Limb (tissue), 2 donors: ENCODE data around the gene TMEM266.
"Not testable (repeated sequence)": the region's sequence is repeated elsewhere in the genome, so short reads cannot be mapped to it uniquely, and the experiment has no call there.

Experiments
- DNase-seq, 2 donors: peaks; one replicate each; pipeline ENCODE4 v3.0.0-alpha.2; 2016; ENCODE audit errors: extremely low spot score in 2 of 2

TMEM266 gene, protein sequence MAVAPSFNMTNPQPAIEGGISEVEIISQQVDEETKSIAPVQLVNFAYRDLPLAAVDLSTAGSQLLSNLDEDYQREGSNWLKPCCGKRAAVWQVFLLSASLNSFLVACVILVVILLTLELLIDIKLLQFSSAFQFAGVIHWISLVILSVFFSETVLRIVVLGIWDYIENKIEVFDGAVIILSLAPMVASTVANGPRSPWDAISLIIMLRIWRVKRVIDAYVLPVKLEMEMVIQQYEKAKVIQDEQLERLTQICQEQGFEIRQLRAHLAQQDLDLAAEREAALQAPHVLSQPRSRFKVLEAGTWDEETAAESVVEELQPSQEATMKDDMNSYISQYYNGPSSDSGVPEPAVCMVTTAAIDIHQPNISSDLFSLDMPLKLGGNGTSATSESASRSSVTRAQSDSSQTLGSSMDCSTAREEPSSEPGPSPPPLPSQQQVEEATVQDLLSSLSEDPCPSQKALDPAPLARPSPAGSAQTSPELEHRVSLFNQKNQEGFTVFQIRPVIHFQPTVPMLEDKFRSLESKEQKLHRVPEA

DNA sequence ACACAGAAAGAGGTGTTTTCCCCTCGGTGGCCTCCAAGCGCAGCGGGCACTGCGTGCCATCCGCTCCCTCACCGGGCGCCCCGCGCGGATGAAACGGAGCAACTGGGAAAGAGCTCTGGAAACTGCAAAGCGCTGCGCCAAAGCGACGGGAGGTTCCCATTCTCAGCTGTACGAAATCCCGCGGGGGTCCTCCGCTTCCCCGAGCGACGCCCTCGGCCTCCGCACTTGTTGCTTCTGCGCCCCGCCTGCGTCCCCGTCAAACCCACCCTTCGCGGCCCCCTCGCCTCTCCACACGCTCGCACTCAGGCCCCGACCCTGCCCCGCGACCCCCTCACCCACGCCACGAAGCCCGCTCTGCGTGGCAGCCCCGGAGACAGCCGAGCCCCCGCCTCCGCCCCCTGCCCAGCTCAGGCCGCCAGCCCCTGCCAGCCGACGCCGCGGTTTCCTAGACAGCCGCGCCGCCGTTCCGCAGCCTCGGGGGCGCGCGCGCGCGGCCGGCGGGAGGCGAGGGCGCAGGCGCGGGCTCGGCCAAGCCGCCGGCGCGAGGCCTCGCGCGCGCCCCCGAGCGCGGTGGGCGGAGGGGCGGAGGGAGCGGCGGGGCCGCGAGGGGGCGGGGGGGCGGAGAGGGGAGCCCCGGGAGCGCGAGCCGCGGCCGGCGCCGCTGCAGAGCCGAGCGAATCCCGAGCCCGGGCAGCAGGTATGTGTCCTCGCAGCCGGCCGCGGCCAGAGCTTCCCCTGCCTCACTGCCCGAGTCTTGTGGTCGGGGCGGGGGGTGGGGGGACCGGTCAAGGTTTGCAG, at the start of gene TMEM266:
TSS of gene TMEM266 (plus strand) at position 666 of the 798 bp plus-strand sequence. CDS start 74,279 bp downstream, outside the sequence.
- DNase-seq, result peak; percentile 56 to 83

DNA sequence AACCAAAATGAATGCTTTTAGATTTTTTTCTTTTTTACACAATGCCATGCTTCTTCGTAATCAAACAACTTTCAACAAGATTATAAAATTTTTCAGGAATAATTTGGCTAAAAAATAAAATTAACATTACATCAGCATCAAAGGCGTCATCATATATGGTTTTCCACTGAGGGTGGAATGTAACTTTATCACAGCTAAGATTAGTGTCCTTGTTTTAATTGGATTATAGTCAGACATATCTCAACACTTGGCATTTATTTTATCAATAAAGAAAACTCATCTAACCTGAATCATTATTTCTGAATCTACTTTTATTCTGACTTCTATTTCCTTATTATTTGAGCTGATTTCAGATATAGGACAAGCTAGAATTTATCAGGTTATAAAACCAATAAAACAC, 49.2 kb upstream of the TMEM266 start:
- no peak for DNase-seq

DNA sequence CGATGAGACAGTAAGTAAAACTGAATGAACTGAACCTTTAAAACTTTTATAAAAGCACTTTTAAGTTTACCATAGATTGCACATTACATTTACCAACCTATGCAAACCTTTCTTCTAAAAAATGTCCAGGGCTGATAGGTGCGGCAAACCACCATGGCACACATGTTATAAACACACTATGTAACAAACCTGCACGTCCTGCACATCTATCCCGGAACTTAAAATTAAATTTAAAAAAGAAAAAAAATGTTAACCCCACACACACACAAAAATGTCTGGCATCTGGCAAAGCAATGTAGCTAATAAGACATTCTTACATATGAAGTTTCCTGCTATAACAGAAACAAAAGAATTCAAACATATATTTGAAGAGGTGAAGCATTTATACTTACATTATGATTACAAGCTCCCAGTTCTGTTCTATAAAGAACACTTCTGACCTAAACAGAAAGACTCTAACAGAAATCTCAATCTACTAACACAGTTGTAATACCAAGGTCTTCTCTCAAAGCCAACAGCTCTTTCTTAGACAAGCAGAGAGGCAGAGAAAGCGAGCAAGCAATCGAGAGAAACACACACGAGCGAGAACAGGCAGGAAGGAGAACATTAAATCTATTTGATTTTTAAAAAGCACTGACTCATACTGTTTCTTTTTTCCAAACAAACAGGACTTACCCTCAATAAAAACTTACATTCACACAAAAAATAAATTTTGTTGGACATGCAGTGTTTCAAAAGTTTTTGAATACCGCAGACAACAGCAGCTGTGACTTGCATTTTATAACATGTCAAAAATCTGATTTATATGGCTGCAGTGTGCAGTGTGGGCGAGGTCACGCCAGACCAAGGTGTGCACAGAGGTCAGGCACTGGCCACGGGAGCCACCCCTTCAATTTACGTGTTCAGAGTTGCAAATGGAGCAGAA, 47.9 kb upstream of the TMEM266 start, which contains the start of gene NRG4:
TSS of gene NRG4 (minus strand) at position 798 of the 925 bp plus-strand sequence. CDS start 1,194 bp downstream, outside the sequence.
- DNase-seq, result peak in 1 of 2 donors; percentile 5

DNA sequence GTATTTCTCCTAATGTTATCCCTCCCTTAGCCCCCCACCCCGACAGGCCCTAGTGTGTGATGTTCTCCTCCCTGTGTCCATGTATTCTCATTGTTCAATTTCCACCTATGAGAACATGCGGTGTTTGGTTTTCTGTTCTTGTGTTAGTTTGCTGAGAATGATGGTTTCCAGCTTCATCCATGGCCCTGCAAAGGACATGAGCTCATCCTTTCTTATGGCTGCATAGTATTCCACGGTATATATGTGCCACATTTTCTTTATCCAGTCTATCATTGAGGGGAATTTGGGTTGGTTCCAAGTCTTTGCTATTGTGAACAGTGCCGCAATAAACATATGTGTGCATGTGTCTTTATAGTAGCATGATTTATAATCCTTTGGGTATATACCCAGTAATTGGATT, 46.3 kb upstream of the TMEM266 start:
- DNase-seq, result not testable (repeated sequence)

DNA sequence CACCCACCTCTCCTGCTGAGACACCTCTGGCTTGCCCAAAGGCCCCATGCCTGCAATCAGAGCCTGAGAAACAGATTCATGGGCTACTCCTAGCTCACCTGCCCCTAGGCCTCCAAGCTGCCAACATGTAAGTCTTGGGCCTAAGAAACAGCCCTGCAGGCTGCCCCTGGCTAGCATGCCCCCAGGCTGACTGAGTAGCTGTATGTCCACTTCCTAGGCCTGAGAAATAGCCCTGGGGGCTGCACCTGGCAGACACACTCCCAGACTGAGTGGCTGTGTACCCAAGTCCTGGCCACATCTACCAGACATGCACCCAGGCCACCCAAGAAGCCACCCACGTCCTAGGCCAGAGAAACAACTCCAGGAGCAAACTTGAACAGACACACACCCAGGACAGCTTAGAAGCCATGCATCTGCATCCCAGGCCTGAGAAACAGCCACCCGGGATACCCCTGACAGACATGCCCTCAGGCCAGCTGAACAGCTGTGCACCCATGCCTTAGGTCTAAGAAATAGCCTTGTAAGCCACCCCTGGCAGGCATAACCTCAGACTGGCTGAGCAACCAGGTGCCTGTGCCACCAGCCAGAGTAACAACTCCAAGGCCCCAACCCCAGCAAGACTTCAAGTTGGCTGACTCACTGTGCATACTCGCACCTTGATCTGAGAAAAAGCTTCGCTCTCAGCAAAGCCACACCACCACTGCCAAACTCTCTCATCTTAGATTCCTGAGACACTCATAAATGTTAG, 35.6 kb upstream of the TMEM266 start:
- no peak for DNase-seq

DNA sequence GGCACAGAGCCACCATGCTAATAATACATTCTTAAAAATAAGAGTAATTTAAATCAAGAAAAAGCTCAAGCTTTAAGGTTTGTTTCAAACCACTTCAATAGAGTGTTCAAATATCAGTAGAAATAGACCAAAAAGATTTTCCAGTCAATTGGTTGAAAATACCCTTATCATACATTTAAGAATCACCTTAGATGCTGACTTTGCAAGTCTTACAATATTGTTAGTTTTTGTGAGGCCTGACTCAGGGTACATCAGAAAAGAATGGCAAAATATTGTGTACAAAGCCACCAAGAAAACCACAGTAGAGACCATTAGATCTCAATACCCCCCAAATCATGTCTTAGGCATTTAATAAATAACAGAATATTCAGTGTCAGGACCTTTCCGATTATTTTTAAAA, 27.7 kb upstream of the TMEM266 start:
- no peak for DNase-seq

DNA sequence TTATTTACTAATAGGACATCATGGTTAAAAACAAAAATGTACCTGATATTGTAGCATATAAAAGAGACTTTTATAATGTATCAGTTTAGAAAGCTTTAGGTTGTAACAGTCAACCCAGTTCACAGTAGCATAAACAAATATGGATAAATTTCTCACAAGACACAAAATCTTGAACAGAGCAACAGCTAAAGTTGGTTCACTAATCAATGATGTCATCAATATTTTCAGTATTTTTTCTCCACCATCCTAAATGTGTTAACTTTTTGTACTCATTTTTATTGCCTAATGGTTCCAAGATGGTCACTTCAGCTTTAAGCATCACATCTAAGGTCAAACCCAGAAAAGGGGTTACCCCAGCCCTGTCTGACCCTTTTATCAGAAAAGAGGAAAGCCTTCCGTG, 26.3 kb upstream of the TMEM266 start:
- no peak for DNase-seq

DNA sequence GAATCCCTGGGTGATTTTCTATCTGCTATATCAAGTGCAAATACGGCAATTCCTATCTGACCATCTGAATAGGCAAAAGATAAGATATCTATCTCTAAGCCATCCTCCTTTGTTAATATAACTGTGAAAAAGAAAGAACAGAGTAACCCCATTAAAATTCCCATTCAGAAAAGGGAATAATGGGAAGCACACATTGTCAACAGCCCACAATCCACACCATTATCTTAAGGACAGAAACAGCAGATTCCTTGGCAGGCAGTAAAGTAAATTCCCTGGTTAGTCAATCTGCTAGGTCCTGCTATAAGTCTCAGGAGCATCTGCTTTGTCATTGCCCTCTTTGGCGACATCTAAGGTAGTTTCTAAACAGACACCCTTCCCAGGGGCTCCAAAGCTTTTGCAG, 25.7 kb upstream of the TMEM266 start:
- DNase-seq, result no peak

DNA sequence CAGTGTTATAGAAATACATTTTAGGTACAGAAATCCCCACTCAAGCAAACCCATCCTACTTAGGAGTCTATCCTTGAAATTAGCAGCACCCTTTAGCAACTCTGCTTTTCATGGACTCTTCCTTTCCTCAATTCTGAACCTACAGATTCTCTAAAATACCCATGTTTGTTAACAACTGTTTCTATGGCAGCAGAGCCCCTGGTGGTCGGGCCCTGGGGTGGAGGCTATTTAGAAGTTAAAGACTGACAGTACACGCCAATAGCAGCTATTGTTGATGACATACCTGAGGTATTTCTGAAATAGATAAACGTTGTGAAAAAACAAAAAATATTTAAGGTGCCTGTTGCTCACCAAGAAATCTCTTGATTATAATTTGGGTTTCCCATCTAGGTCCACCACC, 24.2 kb upstream of the TMEM266 start:
- DNase-seq, result no peak

DNA sequence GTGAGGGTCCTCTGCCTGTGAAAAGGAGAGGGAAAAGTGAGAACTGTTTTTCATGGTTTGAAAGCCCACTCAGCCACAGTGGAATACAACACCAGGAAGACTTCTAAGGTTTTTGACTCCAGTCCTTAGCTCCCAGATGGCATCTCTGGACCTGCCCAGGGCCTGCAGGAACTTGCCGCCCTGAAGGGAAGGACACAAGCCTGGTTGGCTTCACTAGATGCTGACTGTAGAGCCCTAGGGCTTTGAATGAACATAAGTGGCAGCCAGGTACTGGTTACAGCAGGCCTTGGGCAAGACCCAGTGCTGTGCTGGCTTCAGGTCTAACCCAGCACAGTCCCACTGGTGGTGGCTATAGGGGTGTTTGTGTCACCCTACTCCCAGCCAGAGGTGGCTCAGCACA, 21.3 kb upstream of the TMEM266 start:
- DNase-seq, result no peak

DNA sequence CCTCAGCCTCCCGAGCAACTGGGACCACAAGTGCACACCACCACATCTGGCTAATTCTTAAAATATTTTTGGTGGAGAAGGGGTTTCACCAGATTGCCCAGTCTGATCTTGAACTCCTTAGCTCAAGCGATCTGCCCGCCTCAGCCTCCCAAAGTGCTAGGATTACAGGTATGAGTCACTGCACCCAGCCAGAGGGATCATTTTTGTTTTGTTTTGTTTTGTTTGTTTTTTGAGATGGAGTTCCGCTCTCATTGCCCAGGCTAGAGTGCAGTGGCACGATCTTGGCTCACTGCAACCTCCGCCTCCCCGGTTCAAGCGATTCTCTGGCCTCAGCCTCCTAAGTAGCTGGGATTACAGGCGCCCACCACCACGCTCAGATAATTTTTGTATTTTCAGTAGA, 5.6 kb upstream of the TMEM266 start:
- not testable (repeated sequence) for DNase-seq

DNA sequence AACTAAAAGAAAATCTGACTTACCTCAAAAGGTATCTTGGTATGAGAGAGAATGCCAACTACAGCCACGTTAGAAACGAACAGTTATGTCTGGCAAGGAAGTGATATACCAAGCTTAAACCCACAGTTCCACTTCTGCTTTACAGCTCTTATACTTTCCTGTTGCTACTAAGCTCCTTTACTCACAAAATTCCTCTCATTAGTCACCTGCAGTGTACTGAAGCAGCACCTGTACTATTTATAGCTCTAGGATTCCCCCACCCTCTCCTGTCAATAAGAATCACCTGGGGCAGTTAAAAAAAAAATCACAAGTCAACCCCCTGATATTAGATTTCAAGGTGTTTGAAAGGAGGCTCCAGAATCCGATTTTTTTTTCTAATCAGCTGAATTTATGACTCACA, 2.9 kb upstream of the TMEM266 start:
- DNase-seq, result no peak

DNA sequence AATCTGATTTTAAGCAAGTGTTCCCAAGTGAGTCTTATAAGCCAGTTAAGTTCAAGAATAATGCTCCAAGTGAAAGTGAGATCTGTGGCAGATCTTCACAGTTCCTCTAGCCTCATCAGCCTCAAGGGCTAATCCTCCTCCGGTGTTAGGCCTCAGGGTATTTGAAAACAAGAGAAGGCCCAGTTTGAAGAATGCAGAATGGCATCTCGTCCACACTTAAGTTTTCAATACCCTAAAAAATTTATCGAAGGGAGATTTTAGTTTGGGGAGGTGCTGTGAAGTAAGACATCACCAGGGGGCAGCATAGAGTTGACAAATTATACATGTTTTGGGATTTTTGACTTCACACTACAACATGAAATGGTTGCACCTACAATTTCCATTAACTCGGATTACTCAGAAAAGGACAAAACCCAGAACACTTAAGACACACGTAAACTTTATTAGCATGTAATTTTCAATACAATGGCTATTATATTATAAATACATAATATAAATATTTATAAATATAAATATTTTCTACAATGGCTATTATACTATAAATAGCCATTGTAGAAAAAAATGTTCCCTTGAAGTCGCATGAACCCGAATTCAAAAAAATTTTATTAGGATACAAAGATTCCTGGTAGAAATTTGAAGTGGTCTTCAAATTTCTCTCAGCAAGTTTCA, 2.3 kb upstream of the TMEM266 start:
- peak; percentile 52 to 63 for DNase-seq

DNA sequence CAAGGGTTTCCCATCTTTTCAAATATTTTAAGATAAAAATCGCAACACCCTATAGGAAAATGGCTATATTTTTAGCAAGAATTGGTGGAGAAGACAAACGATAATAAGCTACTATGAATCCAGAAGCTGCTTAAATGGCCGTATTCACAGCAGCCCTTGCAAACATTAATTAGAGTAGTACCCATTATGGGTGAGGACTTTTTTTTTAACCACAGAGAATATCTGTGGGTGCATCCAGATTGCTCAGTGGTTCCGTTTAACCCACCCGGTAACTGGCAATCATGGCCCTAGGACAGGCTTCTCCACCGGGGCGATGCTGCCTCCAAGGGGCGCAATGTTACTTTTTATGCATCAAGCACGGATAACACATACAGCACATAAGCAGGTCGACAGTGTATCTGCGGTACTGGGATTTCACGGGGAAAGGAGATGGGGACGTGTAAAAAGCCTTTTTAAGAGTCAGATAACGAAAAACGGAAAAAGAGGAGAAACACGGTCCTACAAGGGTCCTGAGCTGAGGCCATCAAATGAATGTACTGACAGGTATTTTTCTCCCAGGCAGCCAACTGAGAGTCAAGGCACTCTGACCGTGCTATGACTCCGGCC, 968 bp upstream of the TMEM266 start:
- no peak for DNase-seq

DNA sequence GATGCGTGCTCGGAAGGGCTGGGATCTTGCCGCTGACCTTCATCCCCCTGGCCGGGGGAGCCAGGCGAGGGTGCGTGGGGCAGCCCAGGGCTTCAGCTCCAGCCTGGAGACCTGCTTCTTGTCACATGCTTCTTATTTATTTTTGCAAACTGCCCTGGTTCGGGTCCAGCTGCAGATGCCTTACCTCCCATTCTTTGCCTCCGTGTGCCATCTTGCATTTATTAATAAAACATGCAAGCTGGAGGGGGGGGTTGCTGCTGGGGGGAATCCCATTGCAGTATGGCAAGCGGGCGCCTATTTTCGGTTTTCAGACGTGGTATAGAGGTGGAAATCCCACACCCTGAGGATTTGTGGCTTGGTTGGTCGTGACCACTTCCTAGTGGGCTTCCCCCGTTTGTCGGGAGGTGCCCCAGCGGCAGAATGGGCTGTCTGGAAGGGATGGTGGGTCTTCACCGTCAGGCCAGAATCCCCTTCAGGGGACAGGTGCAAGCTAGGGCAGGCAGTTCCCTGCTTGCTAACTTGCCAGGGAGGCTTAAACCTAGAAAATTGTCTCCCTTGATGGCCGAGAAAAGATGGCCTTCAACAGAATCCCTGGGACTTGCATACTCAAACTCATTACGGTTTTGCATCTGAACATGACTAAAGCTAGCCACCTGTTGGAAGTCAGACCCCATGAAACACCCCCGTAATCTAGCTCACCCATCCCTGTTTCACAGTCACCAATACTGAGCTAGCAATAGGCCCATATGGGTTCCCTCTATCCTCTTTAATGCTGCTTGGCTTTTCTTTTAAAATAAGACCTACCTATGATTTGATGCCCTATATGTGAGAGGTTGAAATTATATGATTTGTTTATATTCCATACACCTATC, 569 bp downstream of the TMEM266 start:
- DNase-seq, result no peak

DNA sequence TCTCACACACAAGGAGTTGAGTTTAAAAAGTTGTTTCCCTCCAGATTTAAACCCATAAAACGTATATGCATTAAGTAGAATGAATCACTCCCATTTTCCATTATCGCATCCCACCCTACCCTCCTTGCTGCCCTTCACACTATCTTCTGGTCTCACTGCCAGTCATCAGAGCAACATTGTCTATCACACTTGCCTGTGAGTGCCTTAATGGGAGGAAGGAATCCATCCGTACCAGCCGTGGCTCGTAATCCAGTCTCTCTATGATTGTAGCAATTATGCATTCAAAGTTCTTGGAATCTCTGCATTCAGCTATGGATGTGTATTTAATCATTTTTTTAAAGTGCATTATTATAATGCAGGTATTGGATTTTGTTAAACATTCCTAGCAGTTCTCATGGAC, 1.9 kb downstream of the TMEM266 start:
- no peak for DNase-seq

DNA sequence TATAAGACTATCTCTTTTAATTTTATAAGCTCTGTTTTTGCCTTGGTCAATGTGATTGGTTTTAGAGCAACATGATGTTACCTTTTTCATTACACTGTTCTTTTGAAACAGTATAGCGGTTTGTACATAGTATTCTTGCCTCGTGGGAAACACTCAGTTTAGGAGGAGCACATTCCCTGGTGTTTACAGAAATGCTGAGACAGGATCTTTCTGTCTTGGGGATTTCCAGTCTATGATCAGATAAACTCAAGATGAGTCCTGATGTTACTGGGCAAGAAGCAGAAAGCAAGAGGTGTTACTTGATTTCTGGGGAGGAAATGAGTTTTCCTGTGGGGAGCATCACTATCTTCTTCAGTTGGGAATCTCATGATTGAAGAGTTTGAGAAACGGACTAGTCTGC, 2.5 kb downstream of the TMEM266 start:
- no peak for DNase-seq

DNA sequence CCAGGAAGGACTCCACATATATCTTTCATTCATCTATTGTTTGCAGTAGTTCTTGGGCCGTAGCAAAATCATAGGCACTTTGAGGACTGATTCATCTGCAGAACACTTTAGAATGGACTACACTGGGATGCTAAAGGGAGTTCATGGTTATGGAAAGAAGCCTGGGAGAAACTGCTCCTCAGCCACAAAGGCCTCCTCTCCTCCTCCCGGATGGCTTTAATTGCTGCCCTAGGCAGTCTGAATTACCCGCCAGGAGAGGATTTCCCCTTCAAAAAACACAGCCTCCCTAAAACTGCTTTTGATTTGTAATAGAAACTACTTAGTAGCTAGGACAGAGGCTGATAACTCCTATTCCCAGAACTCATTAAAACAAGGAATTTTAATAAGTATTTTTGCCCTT, 4.6 kb downstream of the TMEM266 start:
- no peak for DNase-seq

DNA sequence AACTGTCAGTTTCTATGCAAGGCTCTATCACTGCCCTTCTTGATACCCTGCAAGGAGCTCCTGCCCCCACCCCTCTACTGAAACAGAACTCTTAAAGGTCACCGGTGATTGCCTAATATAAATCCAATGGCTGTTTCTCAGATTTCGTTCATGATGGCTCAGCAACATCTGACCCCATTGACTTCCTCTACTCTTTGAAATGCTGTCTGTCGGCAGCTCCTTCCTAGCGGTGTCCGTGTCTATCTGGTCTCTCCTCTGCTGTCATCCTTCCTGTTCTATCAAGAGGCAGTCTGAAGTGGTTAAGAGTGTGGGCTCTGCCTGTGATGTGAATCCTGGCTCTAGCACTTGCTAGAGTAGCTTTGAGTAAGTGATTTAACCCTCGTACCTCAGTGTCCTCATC, 5.5 kb downstream of the TMEM266 start:
- DNase-seq, result no peak
